NCI-H524 treated with DMSO at 0.1 percent for 48 hours (cell line): Measurements from ENCODE around the gene TGFBR3.

Experiments
- DNase-seq: peaks from one replicate; lab custom pipeline; 2025; lab: John Stamatoyannopoulos, UW

TGFBR3 gene

DNA sequence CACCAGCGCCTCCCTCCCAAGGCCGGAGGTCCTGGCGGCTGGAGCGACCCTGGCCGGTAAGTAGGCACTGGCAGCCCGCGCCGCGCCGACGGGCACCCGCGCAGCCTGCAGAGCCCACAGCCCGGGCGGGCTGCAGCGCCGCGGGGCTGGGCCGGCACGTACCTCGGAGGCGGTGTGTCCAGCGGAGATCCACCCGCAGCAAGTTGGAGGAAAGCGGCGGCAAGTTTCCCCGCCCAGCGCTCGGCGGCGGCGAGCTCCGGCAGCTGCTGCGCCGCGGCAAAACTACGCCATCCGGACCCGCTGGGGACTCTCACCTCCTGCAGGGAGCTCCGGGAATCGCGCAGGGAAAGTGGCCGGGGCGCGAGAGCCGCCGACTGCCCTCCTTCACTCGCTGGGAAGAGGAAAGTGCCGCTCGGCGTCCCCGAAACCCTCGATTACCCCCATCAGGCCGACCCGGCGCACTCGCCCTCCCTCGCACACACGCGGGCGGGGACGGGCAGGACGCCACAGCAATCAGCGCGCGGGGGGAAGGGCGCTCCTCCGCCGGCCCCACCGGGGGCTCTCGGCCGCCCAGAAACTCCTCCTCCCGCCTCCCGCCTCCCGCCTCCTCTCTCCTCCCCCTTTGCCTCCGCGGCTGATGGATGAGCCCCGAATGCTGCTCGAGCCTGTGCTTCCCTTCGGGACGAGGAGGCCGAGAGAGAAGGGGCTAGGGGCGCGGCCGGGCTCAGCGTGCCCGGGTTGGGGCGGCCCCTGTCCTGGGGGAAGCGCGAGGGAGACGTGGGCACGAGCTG lies at the start of gene TGFBR3:
Gene TGFBR3, minus strand, starts transcription at position 436 of the 791 bp plus-strand sequence. CDS start 24,620 bp downstream, outside the sequence.
- peak; percentile 33 for DNase-seq

GRCh38 chr1:91929250-91929649 lies 43.3 kb upstream of the TGFBR3 start:
- no peak for DNase-seq

GRCh38 chr1:91928026-91928425 lies 42.1 kb upstream of the TGFBR3 start:
- no peak for DNase-seq

GRCh38 chr1:91925644-91926435 lies 39.9 kb upstream of the TGFBR3 start:
- DNase-seq, result no peak

GRCh38 chr1:91924146-91924545 lies 38.2 kb upstream of the TGFBR3 start:
- no peak for DNase-seq

GRCh38 chr1:91919962-91920361 lies 34.0 kb upstream of the TGFBR3 start:
- no peak for DNase-seq

DNA sequence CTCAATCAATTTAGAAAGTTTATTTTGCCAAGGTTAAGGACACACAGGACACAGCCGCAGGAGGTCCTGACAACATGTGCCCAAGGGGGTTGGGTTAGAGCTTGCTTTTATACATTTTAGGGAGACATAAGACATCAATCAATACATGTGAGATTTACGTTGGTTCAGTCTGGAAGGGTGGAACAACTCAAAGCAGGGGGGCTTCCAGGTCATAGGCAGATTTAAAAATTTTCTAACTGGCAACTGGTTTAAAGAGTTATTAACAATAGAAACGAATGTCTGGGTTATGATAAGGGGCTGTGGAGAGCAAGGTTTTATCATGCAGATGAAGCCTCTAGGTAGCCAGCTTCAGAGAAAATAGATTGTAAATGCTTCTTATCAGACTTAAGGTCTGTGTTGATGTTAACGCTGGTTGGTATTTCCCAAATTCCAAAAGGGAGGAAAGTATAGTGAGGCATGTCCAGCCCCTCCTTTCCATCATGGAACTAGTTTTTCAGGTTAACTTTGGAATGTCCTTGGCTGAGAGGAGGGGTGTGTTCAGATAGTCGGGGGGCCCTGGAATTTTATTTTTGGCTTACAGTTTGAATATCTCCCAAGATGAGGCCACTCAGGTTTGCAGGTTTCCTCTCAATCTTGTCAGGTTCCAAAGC lies 31.0 kb upstream of the TGFBR3 start:
- DNase-seq, result no peak

GRCh38 chr1:91916046-91916445 lies 30.1 kb upstream of the TGFBR3 start:
- no peak for DNase-seq

DNA sequence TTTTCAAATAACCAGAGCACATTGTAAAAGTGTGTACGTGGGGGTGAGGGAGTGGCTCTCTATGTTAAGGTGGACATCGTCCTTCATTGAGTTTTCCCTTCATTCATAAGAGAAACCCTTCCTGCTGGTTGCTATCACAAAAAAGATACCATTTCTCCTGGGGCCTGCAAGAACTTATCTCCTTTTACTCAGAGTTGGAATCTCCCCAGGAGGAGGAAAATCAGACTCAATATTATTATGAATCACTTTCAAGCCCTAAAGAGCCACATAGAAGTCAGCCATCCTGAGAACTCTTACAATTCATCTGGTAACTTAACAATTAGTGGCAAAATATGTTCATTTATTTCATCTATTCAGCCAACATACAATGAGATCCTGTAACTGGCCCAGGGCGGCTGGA lies 27.1 kb upstream of the TGFBR3 start:
- DNase-seq, result no peak

GRCh38 chr1:91912266-91912665 lies 26.3 kb upstream of the TGFBR3 start:
- no peak for DNase-seq

DNA sequence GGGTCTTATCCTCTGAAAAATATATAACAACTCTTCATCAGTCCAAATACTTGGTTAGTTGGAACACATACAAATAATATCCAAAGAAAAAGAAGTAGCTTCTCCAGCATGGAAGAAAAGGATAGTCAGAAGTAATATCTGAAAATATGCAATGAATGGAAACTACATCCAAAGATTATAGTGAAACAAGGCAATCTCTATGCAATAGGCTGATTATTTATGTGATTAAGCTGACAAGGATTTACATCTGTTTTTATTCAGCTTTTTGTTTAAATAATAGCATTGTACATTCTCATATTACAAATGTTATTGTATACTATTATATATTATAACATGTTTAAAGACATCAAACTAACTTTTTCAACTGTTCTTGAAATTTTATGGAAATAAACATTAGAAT lies 15.3 kb upstream of the TGFBR3 start:
- DNase-seq, result no peak

DNA sequence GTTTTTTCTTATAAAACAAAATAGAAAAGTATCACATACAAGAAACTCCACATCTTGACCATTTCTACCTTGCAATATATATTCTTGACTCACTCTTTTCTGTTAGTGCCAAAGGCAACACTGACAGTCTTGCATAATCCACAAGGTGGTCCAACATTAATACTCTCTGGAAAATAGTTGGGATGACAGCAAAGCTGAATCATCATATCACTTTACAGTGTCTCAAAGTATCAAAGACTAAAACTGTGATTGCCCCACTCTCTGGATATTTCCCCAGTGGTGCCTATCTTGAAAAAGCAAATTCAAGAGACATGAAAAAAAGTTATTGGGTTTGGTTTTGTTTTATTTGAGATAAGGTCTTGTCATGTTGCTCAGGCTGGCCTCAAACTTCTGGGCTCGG lies 14.6 kb upstream of the TGFBR3 start:
- no peak for DNase-seq

- DNase-seq, result no peak
These were observed 11.1 kb upstream of the TGFBR3 start for GRCh38 chr1:91897016-91897415.

GRCh38 chr1:91895832-91896556 lies 10.0 kb upstream of the TGFBR3 start:
- DNase-seq, result no peak

DNA sequence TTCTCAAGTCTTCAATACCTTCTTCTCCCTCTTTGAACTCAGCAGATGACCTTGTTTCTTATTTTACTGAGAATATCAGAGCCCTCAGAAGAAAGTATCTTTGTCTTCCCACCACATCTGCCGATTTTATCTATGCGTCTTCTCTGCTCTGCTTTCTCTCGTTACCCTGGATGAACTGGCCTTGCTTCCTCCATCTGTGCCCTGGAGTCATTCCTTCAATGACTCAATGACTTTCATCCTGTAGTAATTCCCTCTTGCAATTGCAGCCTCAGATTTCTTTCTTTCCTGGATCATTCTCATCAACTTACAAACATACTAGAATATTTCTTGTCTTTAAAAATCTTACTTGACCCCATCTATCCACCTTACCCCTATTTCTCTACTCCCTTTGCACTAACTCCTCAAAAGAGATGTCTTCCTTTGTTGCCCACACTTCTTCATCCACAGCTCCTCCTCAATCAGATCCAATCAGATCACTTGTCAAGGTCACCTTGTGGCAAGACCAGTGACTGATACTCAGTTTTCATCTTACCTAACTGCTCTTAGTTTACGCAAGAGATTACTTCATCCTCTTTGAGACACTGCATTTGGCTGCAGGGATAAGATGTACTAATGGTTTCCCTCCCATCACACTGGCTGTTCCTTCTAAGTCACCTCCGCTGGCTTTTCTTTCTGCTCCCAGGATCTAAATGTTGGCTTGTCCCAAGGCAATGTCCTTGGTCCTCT lies 8.2 kb upstream of the TGFBR3 start:
- DNase-seq, result no peak

DNA sequence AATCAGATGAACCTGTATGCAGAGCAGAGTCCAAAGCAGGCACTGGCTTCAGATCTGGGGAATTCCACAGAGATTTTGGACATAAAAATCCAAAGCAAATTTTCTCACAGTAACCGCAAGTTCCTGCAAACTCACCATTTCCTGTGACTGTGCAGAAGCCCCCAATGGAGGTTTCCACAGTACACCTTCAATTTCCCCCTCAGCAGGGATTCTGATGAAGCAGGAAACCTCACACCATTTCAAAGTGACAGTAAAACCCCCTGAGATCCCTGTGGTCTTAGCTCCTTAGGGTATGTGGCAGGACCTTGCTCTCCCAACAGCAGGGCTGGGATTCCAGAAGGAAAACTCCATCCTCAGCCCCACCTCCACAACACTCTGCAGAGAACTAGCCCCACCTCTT lies 6.0 kb upstream of the TGFBR3 start:
- DNase-seq, result no peak

DNA sequence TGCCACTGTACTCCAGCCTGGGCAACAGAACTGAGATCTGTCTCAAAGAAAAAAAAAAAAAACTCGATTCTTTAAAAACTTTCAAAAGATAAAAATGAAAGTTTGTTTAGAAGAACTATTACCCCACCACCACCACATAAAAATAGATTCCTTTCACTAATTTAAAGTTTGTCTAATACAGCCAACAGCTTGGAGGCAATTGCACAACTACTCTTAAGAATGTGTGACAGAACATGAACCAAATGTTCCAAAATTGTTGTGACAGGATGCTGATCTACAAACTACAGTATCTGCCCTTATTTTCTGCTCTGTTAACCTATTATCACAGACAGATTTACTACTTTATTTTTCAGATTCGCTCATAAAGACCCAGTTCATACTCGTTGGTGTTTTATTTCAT lies 5.5 kb upstream of the TGFBR3 start:
- no peak for DNase-seq

GRCh38 chr1:91889717-91890459 lies 3.9 kb upstream of the TGFBR3 start:
- DNase-seq, result no peak

GRCh38 chr1:91885213-91885715 lies 687 bp downstream of the TGFBR3 start:
- no peak for DNase-seq

- DNase-seq, result peak; percentile 2
These were observed 1.3 kb downstream of the TGFBR3 start for GRCh38 chr1:91884459-91885212.
